ENCODE measurements around the gene PSME3. TPM values are rescaled to one million over a fixed set of nuclear protein-coding genes. Genes with fewer than 3 reads are reported as not detected.

Gene PSME3
- total and polyA plus RNA-seq, 4 donors = 25.0 to 55.3 (median 39.8) TPM

DNA sequence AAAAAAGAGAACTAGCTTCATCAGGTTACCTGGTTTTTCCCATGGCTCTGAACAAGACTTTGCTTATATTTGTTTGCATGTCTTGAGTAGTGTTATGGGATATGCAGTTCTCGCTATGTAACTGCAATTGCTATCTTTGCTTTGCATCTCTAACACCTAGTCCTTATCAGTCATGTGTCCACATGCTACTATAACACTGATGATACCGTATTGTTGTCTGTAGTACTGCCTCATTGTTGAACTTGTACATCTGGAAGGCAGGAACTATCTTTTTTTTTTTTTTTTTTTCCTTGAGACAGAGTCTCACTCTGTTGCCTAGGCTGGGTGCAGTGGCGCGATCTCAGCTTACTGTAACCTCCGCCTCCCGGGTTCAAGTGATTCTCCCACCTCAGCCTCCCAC lies 2.5 kb downstream of the PSME3 start (continued):
- TF ChIP-seq RAD21 (IDR thresholded peaks at IDR 0.05) = no peak
- TF ChIP-seq JUND (IDR thresholded peaks at IDR 0.05) = no peak
- TF ChIP-seq, protein P1, sequence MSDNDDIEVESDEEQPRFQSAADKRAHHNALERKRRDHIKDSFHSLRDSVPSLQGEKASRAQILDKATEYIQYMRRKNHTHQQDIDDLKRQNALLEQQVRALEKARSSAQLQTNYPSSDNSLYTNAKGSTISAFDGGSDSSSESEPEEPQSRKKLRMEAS (IDR thresholded peaks at IDR 0.05) = no peak

DNA sequence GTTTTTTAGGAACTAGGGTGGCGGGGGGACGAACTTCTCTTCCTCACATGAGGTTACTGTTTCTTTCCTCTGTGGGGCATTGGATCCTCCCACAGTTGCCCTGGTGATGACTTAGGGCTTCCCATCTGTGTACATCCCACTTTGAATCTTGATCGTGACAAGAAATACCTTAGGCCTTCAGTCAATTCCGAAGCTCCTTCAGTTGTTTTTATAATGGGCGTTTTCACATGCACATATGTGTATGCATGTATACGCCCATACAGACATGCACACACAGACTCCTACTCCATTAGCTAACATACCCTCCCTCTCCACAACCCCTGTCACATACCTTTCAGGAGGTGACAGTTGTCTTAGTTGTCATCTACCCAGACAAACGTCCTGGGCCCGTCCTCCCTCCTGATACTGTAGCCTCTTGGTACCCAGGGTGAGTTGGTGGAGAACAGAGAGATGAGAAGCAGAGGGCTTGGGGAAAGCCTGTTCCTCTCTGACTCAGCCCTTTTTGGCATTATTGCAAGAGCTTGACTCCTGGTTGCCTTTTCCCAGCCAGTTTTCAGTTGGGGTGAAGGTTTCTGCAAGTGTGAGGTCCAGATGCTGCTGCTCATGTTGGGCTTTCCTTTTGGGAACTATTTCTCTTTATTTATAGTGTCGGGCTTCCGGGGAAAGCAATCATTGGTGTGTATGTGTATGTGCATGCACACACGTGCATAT lies 8.9 kb downstream of the PSME3 start:
- no peak overlapping the region for H3K9ac ChIP-seq (ENCODE audit: low read depth in 1 of 2, low read length in 2 of 2)
- TF ChIP-seq JUND (IDR thresholded peaks at IDR 0.05) = no peak
- TF ChIP-seq HNF4A (conservative IDR thresholded peaks at IDR 0.05) = no peak
- no peak for TF ChIP-seq YY1 (IDR thresholded peaks at IDR 0.05)
- TF ChIP-seq FOXA1 (IDR thresholded peaks at IDR 0.05) = no peak
- TF ChIP-seq NR2F2 (IDR thresholded peaks at IDR 0.05) = no peak
- TF ChIP-seq, protein P2, sequence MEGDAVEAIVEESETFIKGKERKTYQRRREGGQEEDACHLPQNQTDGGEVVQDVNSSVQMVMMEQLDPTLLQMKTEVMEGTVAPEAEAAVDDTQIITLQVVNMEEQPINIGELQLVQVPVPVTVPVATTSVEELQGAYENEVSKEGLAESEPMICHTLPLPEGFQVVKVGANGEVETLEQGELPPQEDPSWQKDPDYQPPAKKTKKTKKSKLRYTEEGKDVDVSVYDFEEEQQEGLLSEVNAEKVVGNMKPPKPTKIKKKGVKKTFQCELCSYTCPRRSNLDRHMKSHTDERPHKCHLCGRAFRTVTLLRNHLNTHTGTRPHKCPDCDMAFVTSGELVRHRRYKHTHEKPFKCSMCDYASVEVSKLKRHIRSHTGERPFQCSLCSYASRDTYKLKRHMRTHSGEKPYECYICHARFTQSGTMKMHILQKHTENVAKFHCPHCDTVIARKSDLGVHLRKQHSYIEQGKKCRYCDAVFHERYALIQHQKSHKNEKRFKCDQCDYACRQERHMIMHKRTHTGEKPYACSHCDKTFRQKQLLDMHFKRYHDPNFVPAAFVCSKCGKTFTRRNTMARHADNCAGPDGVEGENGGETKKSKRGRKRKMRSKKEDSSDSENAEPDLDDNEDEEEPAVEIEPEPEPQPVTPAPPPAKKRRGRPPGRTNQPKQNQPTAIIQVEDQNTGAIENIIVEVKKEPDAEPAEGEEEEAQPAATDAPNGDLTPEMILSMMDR (IDR thresholded peaks at IDR 0.05; ENCODE audit: low read depth, low read length, missing input control) = no peak
- TF ChIP-seq, protein P3, sequence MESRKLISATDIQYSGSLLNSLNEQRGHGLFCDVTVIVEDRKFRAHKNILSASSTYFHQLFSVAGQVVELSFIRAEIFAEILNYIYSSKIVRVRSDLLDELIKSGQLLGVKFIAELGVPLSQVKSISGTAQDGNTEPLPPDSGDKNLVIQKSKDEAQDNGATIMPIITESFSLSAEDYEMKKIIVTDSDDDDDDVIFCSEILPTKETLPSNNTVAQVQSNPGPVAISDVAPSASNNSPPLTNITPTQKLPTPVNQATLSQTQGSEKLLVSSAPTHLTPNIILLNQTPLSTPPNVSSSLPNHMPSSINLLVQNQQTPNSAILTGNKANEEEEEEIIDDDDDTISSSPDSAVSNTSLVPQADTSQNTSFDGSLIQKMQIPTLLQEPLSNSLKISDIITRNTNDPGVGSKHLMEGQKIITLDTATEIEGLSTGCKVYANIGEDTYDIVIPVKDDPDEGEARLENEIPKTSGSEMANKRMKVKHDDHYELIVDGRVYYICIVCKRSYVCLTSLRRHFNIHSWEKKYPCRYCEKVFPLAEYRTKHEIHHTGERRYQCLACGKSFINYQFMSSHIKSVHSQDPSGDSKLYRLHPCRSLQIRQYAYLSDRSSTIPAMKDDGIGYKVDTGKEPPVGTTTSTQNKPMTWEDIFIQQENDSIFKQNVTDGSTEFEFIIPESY (IDR thresholded peaks at IDR 0.05) = no peak
- TF ChIP-seq EGR1 (IDR thresholded peaks at IDR 0.05; ENCODE audit: low read depth in 2 of 2) = no peak
- no peak for TF ChIP-seq RXRA (IDR thresholded peaks at IDR 0.05)
- TF ChIP-seq SP1 (IDR thresholded peaks at IDR 0.05) = no peak
- no peak for TF ChIP-seq GABPA (IDR thresholded peaks at IDR 0.05 in 1 of 2, conservative IDR thresholded peaks at IDR 0.05 in 1 of 2)
- TF ChIP-seq, protein P4, sequence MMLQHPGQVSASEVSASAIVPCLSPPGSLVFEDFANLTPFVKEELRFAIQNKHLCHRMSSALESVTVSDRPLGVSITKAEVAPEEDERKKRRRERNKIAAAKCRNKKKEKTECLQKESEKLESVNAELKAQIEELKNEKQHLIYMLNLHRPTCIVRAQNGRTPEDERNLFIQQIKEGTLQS (IDR thresholded peaks at IDR 0.05) = no peak
- TF ChIP-seq, protein P5, sequence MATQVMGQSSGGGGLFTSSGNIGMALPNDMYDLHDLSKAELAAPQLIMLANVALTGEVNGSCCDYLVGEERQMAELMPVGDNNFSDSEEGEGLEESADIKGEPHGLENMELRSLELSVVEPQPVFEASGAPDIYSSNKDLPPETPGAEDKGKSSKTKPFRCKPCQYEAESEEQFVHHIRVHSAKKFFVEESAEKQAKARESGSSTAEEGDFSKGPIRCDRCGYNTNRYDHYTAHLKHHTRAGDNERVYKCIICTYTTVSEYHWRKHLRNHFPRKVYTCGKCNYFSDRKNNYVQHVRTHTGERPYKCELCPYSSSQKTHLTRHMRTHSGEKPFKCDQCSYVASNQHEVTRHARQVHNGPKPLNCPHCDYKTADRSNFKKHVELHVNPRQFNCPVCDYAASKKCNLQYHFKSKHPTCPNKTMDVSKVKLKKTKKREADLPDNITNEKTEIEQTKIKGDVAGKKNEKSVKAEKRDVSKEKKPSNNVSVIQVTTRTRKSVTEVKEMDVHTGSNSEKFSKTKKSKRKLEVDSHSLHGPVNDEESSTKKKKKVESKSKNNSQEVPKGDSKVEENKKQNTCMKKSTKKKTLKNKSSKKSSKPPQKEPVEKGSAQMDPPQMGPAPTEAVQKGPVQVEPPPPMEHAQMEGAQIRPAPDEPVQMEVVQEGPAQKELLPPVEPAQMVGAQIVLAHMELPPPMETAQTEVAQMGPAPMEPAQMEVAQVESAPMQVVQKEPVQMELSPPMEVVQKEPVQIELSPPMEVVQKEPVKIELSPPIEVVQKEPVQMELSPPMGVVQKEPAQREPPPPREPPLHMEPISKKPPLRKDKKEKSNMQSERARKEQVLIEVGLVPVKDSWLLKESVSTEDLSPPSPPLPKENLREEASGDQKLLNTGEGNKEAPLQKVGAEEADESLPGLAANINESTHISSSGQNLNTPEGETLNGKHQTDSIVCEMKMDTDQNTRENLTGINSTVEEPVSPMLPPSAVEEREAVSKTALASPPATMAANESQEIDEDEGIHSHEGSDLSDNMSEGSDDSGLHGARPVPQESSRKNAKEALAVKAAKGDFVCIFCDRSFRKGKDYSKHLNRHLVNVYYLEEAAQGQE (IDR thresholded peaks at IDR 0.05) = no peak
- TF ChIP-seq, protein P1 (IDR thresholded peaks at IDR 0.05) = no peak
- H3K27me3 ChIP-seq (ENCODE audit: control insufficient read depth in 4 of 4, insufficient read depth in 4 of 4, low read length in 3 of 4) = no peaks in the 10 kb centered on the region
- no peaks in the 10 kb centered on the region for H3K9me3 ChIP-seq (ENCODE audit: control insufficient read depth in 4 of 4, low read length in 3 of 4)
- no peak overlapping the region for H3K27ac ChIP-seq (ENCODE audit: low read depth in 1 of 2, low read length in 2 of 2)
- peaks cover 19 to 69% (median 46%) of the 10 kb centered on the region in 4 donors for H3K36me3 ChIP-seq (ENCODE audit: control insufficient read depth in 4 of 4, insufficient read depth in 3 of 4, low read depth in 1 of 4, low read length in 3 of 4)
- DNase-seq (ENCODE audit: low spot score) = no peak
- no peak overlapping the region for H3K4me3 ChIP-seq (ENCODE audit: low read depth in 1 of 3, low read length in 3 of 3)
- 85% methylated on average over 11 of the region's 11 CpGs for WGBS
- H3K4me1 ChIP-seq (ENCODE audit: control insufficient read depth in 4 of 4, insufficient read depth in 4 of 4, low read length in 3 of 4) = peaks cover 0 to 6% (median 1%) of the 10 kb centered on the region in 4 donors

All from liver (tissue), 9 donors.